Mucosa of descending colon (tissue), 3 donors: ENCODE data around the gene ACSL6. TPM values are rescaled to one million over a fixed set of nuclear protein-coding genes. Genes with fewer than 3 reads are reported as not detected.

Source experiments
- ATAC-seq: fragments of 200-7000 bp; cut with Tn5 transposase; one replicate; pipeline ENCODE4 v1.9.1; 2020; ENCODE audit warnings: mild to moderate bottlenecking, moderate library complexity
- DNase-seq, 3 donors: peaks; one replicate each; pipeline ENCODE4 v3.0.0-alpha.2; 2020
- H3K36me3 ChIP-seq: fragments of 200-600 bp; one replicate; pipeline ENCODE4 v1.8.0; 2021; ENCODE audit warnings: low read depth, mild to moderate bottlenecking
- H3K4me1 ChIP-seq: fragments of 200-600 bp; one replicate; pipeline ENCODE4 v1.8.0; 2021; ENCODE audit warnings: low read depth, mild to moderate bottlenecking
- H3K4me3 ChIP-seq: fragments of 200-600 bp; one replicate; pipeline ENCODE4 v1.8.0; 2021; ENCODE audit warnings: mild to moderate bottlenecking
- H3K9me3 ChIP-seq: fragments of 200-600 bp; one replicate; pipeline ENCODE4 v1.8.0; 2021; ENCODE audit warnings: mild to moderate bottlenecking
- CTCF ChIP-seq: fragments of 200-600 bp; IDR thresholded peaks from one replicate; pipeline ENCODE4 v1.8.0; 2022; ENCODE audit warnings: antibody characterized with exemption, mild to moderate bottlenecking
- intact Hi-C, 2 donors: fragments of 100-400 bp; cut with DNase I in 1 of 2; cut with micrococcal nuclease in 1 of 2; formaldehyde crosslinking; loops; one replicate each; pipeline versions ENCODE4 v1.11.0 to v1.11.1; 2022; cut with DNase I, micrococcal nuclease
- total RNA-seq, 3 donors: library from RNA; stranded (reverse); fragmentation: NEBNext Ultra II Directional in 2 of 3; extraction: Animal tissue kit (Norgen Biotek cat#: 25700) in 2 of 3; gene quantifications; one replicate each; pipeline versions ENCODE4 v1.2.1 to v1.2.4, GENCODE V29; 2021 to 2023
- donor health status: DM: no; HTN: no; CAD: no; lungs with moderate emphysema.
- donor health status: DM: no; HTN: no; CAD: no.
- donor health status: DM: no; HTN: yes; CAD: no.

ACSL6 gene
- total RNA-seq, 3 donors from 2014 or later, result 0.38 to 3.8 (median 0.77) TPM

GRCh38 chr5:132003982-132004381, 7.5 kb downstream of the ACSL6 start:
- TF ChIP-seq CTCF, result no peak
- Histone ChIP-seq H3K36me3 (no peaks in the 10 kb centered on the region), H3K4me3 (no peak overlapping the region), H3K9me3 (no peaks in the 10 kb centered on the region), H3K4me1 (no peaks in the 10 kb centered on the region)
- intact Hi-C loops, result no loop called here
- DNase-seq (peak in 1 of 3 donors; percentile 7), ATAC-seq (no peak)

- Histone ChIP-seq H3K4me3 (no peak overlapping the region), H3K36me3 (no peaks in the 10 kb centered on the region), H3K4me1 (no peaks in the 10 kb centered on the region), H3K9me3 (no peaks in the 10 kb centered on the region)
- ATAC-seq (no peak), DNase-seq (peak in 1 of 3 donors; percentile 27)
- no peak for TF ChIP-seq CTCF
- intact Hi-C loops, result no loop called here
These were observed 8.2 kb downstream of the ACSL6 start for GRCh38 chr5:132003170-132003744.

GRCh38 chr5:132002757-132003156, 8.7 kb downstream of the ACSL6 start:
- Histone ChIP-seq H3K4me1 (no peaks in the 10 kb centered on the region), H3K9me3 (no peaks in the 10 kb centered on the region), H3K4me3 (no peak overlapping the region), H3K36me3 (no peaks in the 10 kb centered on the region)
- no peak for ATAC-seq
- intact Hi-C loops, result no loop called here
- peak in 1 of 3 donors; percentile 19 for DNase-seq
- TF ChIP-seq CTCF, result no peak

- intact Hi-C loops, result no loop called here
- peak in 1 of 3 donors; percentile 17 for DNase-seq
- no peak for TF ChIP-seq CTCF
- H3K9me3 ChIP-seq, result no peaks in the 10 kb centered on the region
- no peaks in the 10 kb centered on the region for H3K36me3 ChIP-seq
- no peak for ATAC-seq
- no peaks in the 10 kb centered on the region for H3K4me1 ChIP-seq
- no peak overlapping the region for H3K4me3 ChIP-seq
These were observed 9.6 kb downstream of the ACSL6 start for GRCh38 chr5:132001647-132002561.

- intact Hi-C loops, result no loop called here
- TF ChIP-seq CTCF, result no peak
- peak; percentile 18 to 26 (median 20) for DNase-seq
These were observed 10.6 kb downstream of the ACSL6 start for GRCh38 chr5:132000677-132001453.

More at GRCh38 chr5:132000677-132001453, 10.6 kb downstream of the ACSL6 start:
- no peaks in the 10 kb centered on the region for H3K9me3 ChIP-seq
- H3K4me3 ChIP-seq, result no peak overlapping the region
- ATAC-seq, result peak; percentile 9
- H3K4me1 ChIP-seq, result no peaks in the 10 kb centered on the region
- H3K36me3 ChIP-seq, result no peaks in the 10 kb centered on the region
